ENCODE data around the gene PLA2G4E.

The PLA2G4E gene

GRCh38 chr15:41981371-41982132, 39.3 kb downstream of the PLA2G4E start:
- no peak overlapping the region for H3K4me3 ChIP-seq (ENCODE audit: low read length)
- H2AFZ ChIP-seq (ENCODE audit: low read depth, low read length), result no peak overlapping the region
- H3K36me3 ChIP-seq (ENCODE audit: insufficient read depth, low read length), result no peaks in the 10 kb centered on the region
- no peaks in the 10 kb centered on the region for H3K9me3 ChIP-seq (ENCODE audit: low read length)
- peaks cover 10% of the 10 kb centered on the region for H3K27me3 ChIP-seq (ENCODE audit: insufficient read depth, low read length)
- no peaks in the 10 kb centered on the region for H3K4me1 ChIP-seq (ENCODE audit: insufficient read depth, low read length)

- Histone ChIP-seq H3K36me3 (ENCODE audit: insufficient read depth, low read length) (no peaks in the 10 kb centered on the region), H2AFZ (ENCODE audit: low read depth, low read length) (no peak overlapping the region), H3K9me3 (ENCODE audit: low read length) (no peaks in the 10 kb centered on the region), H3K4me1 (ENCODE audit: insufficient read depth, low read length) (no peaks in the 10 kb centered on the region), H3K27me3 (ENCODE audit: insufficient read depth, low read length) (peaks cover 12% of the 10 kb centered on the region), H3K4me3 (ENCODE audit: low read length) (no peak overlapping the region)
Observed at GRCh38 chr15:41980654-41981323, 40.1 kb downstream of the PLA2G4E start.

GRCh38 chr15:41979493-41980266, 41.2 kb downstream of the PLA2G4E start:
- Histone ChIP-seq H3K36me3 (ENCODE audit: insufficient read depth, low read length) (no peaks in the 10 kb centered on the region), H2AFZ (ENCODE audit: low read depth, low read length) (no peak overlapping the region), H3K4me1 (ENCODE audit: insufficient read depth, low read length) (no peaks in the 10 kb centered on the region), H3K9me3 (ENCODE audit: low read length) (no peaks in the 10 kb centered on the region), H3K4me3 (ENCODE audit: low read length) (no peak overlapping the region), H3K27me3 (ENCODE audit: insufficient read depth, low read length) (peaks cover 10% of the 10 kb centered on the region)

- H3K4me3 ChIP-seq (ENCODE audit: low read length), result no peak overlapping the region
- peaks cover 11% of the 10 kb centered on the region for H3K27me3 ChIP-seq (ENCODE audit: insufficient read depth, low read length)
- no peaks in the 10 kb centered on the region for H3K36me3 ChIP-seq (ENCODE audit: insufficient read depth, low read length)
- H3K9me3 ChIP-seq (ENCODE audit: low read length), result no peaks in the 10 kb centered on the region
- no peaks in the 10 kb centered on the region for H3K4me1 ChIP-seq (ENCODE audit: insufficient read depth, low read length)
- H2AFZ ChIP-seq (ENCODE audit: low read depth, low read length), result no peak overlapping the region
Observed at GRCh38 chr15:41978534-41978933, 42.3 kb downstream of the PLA2G4E start.

- Histone ChIP-seq H3K36me3 (ENCODE audit: insufficient read depth, low read length) (no peaks in the 10 kb centered on the region), H3K27me3 (ENCODE audit: insufficient read depth, low read length) (peaks cover 11% of the 10 kb centered on the region), H3K4me3 (ENCODE audit: low read length) (no peak overlapping the region), H3K4me1 (ENCODE audit: insufficient read depth, low read length) (no peaks in the 10 kb centered on the region), H3K9me3 (ENCODE audit: low read length) (no peaks in the 10 kb centered on the region), H2AFZ (ENCODE audit: low read depth, low read length) (no peak overlapping the region)
Observed at GRCh38 chr15:41977757-41978383, 43.0 kb downstream of the PLA2G4E start.

- H3K4me1 ChIP-seq (ENCODE audit: insufficient read depth, low read length), result peaks cover 10% of the 10 kb centered on the region
Observed at GRCh38 chr15:41975669-41976068, 45.2 kb downstream of the PLA2G4E start.

GRCh38 chr15:41974041-41974440, 46.8 kb downstream of the PLA2G4E start:
- H3K27me3 ChIP-seq (ENCODE audit: insufficient read depth, low read length), result peaks cover 6% of the 10 kb centered on the region
- H2AFZ ChIP-seq (ENCODE audit: low read depth, low read length), result no peak overlapping the region
- H3K36me3 ChIP-seq (ENCODE audit: insufficient read depth, low read length), result no peaks in the 10 kb centered on the region
- no peaks in the 10 kb centered on the region for H3K9me3 ChIP-seq (ENCODE audit: low read length)
- peaks cover 10% of the 10 kb centered on the region for H3K4me1 ChIP-seq (ENCODE audit: insufficient read depth, low read length)
- H3K4me3 ChIP-seq (ENCODE audit: low read length), result no peak overlapping the region

More at GRCh38 chr15:41975669-41976068, 45.2 kb downstream of the PLA2G4E start:
- Histone ChIP-seq H2AFZ (ENCODE audit: low read depth, low read length) (no peak overlapping the region), H3K36me3 (ENCODE audit: insufficient read depth, low read length) (no peaks in the 10 kb centered on the region), H3K9me3 (ENCODE audit: low read length) (no peaks in the 10 kb centered on the region), H3K27me3 (ENCODE audit: insufficient read depth, low read length) (peaks cover 11% of the 10 kb centered on the region), H3K4me3 (ENCODE audit: low read length) (no peak overlapping the region)

- Histone ChIP-seq H2AFZ (ENCODE audit: low read depth, low read length) (peak within 1 kb of the TSS; percentile 60), H3K4me3 (ENCODE audit: low read length) (peak within 1 kb of the TSS; percentile 99), H3K36me3 (ENCODE audit: insufficient read depth, low read length) (no peaks in the 10 kb centered on the region), H3K9me3 (ENCODE audit: low read length) (no peaks in the 10 kb centered on the region), H3K27me3 (ENCODE audit: insufficient read depth, low read length) (peaks cover 6% of the 10 kb centered on the region), H3K4me1 (ENCODE audit: insufficient read depth, low read length) (peaks cover 10% of the 10 kb centered on the region)
Observed at GRCh38 chr15:41972253-41973242, 48.3 kb downstream of the PLA2G4E start, which contains the start of gene EHD4. Gene EHD4, minus strand, starts transcription at chr15:41972557. Its CDS starts 63 bp downstream, at chr15:41972494.

- Histone ChIP-seq H3K9me3 (ENCODE audit: low read length) (no peaks in the 10 kb centered on the region), H3K4me3 (ENCODE audit: low read length) (peak overlapping the region; percentile 99), H3K27me3 (ENCODE audit: insufficient read depth, low read length) (peaks cover 6% of the 10 kb centered on the region), H2AFZ (ENCODE audit: low read depth, low read length) (peak overlapping the region; percentile 60), H3K36me3 (ENCODE audit: insufficient read depth, low read length) (no peaks in the 10 kb centered on the region), H3K4me1 (ENCODE audit: insufficient read depth, low read length) (peaks cover 10% of the 10 kb centered on the region)
Observed at GRCh38 chr15:41971895-41972252, 49.0 kb downstream of the PLA2G4E start.

GRCh38 chr15:41971089-41971894, 49.5 kb downstream of the PLA2G4E start:
- H3K4me3 ChIP-seq (ENCODE audit: low read length), result peak overlapping the region; percentile 99
- no peaks in the 10 kb centered on the region for H3K9me3 ChIP-seq (ENCODE audit: low read length)
- peaks cover 10% of the 10 kb centered on the region for H3K4me1 ChIP-seq (ENCODE audit: insufficient read depth, low read length)
- H2AFZ ChIP-seq (ENCODE audit: low read depth, low read length), result peak overlapping the region; percentile 60
- H3K36me3 ChIP-seq (ENCODE audit: insufficient read depth, low read length), result no peaks in the 10 kb centered on the region
- H3K27me3 ChIP-seq (ENCODE audit: insufficient read depth, low read length), result peaks cover 6% of the 10 kb centered on the region

GRCh38 chr15:41970456-41970855, 50.4 kb downstream of the PLA2G4E start:
- Histone ChIP-seq H3K36me3 (ENCODE audit: insufficient read depth, low read length) (no peaks in the 10 kb centered on the region), H3K4me1 (ENCODE audit: insufficient read depth, low read length) (peaks cover 10% of the 10 kb centered on the region), H2AFZ (ENCODE audit: low read depth, low read length) (no peak overlapping the region), H3K4me3 (ENCODE audit: low read length) (no peak overlapping the region), H3K9me3 (ENCODE audit: low read length) (no peaks in the 10 kb centered on the region), H3K27me3 (ENCODE audit: insufficient read depth, low read length) (peaks cover 2% of the 10 kb centered on the region)
